HG02763 (cell line): ENCODE data around the gene PHLPP1.

Source experiments
- ATAC-seq: cut with Tn5 transposase; IDR thresholded peaks from one replicate; pipeline ENCODE4 v1.9.1; 2021; ENCODE audit warnings: mild to moderate bottlenecking, moderate library complexity; ENCODE audit not compliant: unreplicated experiment

PHLPP1 gene

GRCh38 chr18:62771494-62772270 is 56.3 kb downstream of the PHLPP1 start:
- no peak for ATAC-seq

DNA sequence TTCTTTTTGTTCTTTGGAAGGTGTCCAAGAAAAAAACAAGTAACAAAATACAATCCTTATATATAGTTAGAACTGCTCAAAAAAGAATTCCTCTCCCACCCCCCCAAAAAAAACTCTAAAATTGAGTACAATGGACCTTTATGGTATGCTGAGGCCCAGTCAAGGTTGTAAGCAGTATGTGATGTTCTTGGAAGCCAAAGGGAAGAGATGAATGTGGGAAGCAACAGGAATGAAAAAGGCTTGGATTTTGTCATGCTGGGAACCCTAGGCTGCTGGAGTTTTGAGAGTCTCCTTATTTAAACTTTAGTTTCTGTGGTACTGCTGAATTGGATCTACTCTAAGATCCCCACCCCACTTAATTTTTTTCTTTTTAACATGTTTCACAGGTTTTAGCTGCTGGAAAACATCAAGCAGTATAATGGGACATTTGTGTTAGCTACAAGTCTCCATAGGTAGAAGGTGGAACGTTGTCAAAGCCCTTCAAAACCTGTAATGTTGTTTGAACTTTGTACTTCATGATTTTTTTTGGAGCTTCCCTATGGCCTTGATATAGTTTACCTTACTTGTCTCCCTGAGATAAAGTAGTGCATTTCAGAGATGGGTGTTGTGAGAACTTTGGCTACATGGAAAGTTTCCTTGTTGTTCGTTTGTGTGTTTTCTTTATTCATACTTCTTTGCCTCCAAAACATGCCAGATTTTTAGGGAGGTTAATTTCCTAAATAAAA is 57.7 kb downstream of the PHLPP1 start:
- no peak for ATAC-seq

GRCh38 chr18:62773691-62774090 is 58.4 kb downstream of the PHLPP1 start:
- no peak for ATAC-seq

DNA sequence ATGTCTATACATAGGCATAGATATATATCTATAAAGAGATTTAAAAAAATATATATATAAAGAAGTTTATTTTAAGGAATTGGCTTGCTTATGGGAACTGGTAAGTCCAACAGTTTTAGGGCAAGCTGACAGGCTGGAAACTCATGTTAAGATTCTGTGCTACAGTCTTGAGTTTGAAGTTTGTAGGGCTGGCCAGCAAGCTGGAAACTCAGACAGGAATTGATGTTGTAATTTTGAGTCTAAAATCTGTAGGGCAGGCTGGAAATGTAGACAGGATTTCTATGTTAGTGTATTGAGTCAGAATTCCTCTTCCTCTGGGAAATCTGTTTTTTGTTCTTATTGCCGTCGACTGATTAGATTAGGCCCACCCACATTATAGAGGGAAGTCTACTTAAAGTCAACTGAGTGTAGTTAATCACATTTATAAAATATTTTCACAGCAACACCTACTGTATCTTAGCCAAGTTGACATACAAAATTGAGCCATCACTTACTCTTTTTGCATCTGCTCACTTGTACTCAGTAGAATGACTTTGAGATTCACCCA is 60.8 kb downstream of the PHLPP1 start:
- no peak for ATAC-seq

- no peak for ATAC-seq
Observed at GRCh38 chr18:62777814-62778213, 62.5 kb downstream of the PHLPP1 start.

- no peak for ATAC-seq
Observed at GRCh38 chr18:62778976-62779869, 63.9 kb downstream of the PHLPP1 start.

GRCh38 chr18:62781262-62781661 is 65.9 kb downstream of the PHLPP1 start:
- no peak for ATAC-seq

- no peak for ATAC-seq
Observed at GRCh38 chr18:62781893-62782292, 66.6 kb downstream of the PHLPP1 start.

DNA sequence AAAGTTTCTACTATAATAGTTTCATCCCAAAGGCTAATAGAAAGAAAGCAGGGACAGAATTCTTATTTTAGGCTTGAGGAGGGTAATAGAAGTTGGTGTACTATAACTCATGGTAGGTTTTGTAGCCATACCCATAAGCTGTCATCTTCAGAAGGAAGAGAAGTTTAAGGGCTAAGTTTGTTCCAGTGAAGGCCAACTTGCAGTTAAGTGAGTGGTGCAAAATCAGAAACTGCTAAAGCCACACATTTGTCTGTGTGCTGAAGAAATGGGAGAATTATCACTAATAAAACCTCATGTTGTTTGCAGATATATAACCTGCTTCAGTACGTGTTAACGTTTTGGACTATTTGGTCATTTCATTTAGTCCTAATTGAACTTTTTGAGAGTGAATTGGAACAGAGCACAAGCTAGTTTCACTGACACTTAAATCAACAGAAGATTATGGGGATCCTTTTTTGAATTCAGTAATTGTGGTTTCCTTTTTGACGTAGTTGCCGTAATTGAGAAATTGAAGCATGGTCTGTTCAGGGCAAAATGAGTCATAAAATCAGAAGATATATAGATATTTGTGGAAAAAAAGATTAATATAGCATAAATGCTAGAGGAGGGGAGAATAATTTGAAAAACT is 69.1 kb downstream of the PHLPP1 start:
- ATAC-seq, result peak; percentile 51

GRCh38 chr18:62784966-62785413 is 69.6 kb downstream of the PHLPP1 start:
- no peak for ATAC-seq

DNA sequence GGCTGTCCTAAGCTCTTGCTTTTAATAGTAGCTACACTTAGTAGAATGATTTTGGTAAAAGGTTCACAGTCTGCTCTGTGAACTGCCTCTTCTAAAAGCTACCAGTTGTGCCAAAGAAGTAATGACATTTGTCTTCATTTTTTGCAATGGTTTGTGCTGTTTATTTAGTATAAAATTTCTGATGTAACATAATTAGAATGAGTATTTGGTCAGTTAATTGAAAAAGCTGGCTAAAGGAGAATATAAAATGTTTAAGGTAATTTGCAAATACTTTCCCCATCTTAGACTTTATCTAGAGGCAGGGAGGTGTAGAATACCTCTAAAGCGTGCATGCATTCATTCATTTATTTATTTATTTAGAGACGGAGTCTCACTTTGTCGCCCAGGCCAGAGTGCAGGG is 71.3 kb downstream of the PHLPP1 start:
- no peak for ATAC-seq

GRCh38 chr18:62788111-62788510 is 72.8 kb downstream of the PHLPP1 start:
- no peak for ATAC-seq

- ATAC-seq, result no peak
Observed at GRCh38 chr18:62788876-62789275, 73.5 kb downstream of the PHLPP1 start.

DNA sequence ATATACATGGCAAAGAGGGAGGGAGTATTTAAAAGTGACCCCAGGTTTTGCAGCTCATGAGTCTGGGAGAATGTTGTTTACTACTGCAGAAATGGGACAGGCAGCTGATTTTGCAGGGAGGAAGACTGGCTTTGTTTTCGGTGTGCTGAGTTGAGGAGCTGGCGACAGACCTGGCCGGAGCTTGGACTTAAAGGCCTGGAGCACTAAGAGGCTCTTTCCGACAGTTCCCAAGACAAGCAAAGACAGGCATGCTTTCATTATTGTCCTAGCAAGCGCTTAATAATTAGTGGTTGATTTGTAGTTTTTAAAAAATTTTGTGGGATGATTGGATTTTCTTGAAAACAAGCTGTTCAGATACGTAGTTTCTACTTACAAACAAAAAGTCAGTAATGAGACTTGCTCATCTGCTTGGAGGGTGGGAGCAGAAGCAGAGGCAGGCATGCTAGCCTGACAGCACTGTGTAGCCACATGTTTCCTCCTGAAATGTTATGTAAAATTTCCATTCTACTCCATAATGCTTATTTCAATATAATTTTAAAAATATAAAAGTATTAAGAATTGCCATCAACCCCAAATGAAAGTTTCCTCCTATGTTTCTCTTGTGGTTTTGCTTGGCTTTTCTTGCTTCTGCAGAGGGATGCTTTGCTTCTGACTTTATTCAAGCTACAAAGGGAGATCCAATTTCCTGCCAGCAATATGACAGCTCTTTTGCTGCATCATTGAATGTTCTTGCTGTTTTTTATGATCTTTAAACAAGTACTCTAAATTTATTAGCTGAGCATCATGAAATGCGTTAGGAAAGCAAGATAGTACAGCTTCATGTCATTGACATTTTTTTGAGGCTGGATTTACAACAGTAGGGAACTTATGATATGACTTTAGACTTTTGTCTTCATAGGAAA is 75.8 kb downstream of the PHLPP1 start:
- no peak for ATAC-seq

DNA sequence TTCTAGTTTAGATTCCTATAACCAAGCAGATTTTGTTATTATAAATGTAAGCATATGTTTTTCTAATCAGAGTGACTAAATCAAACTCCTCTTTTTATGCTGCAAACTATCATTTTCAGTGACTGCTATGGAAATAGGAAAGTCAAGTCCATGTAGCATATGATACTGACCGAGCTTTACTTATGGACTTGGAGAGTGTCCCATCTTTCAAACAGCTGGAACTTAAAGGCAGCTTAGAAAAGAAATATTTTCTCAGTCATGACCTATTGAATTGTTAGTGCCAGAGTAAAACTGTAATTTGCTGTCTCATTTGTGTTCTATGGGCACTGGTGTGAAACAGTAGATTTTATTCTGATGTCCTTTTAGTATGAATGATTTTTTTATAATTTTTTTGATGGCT is 76.7 kb downstream of the PHLPP1 start:
- no peak for ATAC-seq

- ATAC-seq, result no peak
Observed at GRCh38 chr18:62795813-62796212, 80.5 kb downstream of the PHLPP1 start.

- ATAC-seq, result no peak
Observed at GRCh38 chr18:62796216-62796621, 80.9 kb downstream of the PHLPP1 start.

- no peak for ATAC-seq
Observed at GRCh38 chr18:62797329-62797728, 82.0 kb downstream of the PHLPP1 start.

- ATAC-seq, result no peak
Observed at GRCh38 chr18:62799977-62800376, 84.6 kb downstream of the PHLPP1 start.

- ATAC-seq, result no peak
Observed at GRCh38 chr18:62802523-62802922, 87.2 kb downstream of the PHLPP1 start.
